Gastrocnemius medialis (tissue), 4 donors: ENCODE measurements around the gene ASF1B.

Experiments
- POLR2A ChIP-seq, 2 donors: fragments of 450-650 bp; IDR thresholded peaks; one replicate each; pipeline ENCODE4 v1.6.1; 2017; ENCODE audit warnings: antibody characterized with exemption in 2 of 2, mild to moderate bottlenecking in 2 of 2, moderate library complexity in 2 of 2
- TF ChIP-seq, protein P1 (sequence below), 5 experiments: fragments of 450-650 bp in 3 of 5; fragments of 200-600 bp in 2 of 5; sonication (generic) in 2 of 5; IDR thresholded peaks in 4 of 5; conservative IDR thresholded peaks in 1 of 5; 1 replicate in 4 of 5; 2 replicates in 1 of 5; pipeline ENCODE4 v1.5.1; 2016 to 2019; ENCODE audit warnings: antibody characterized with exemption in 5 of 5, mild to moderate bottlenecking in 3 of 5, moderate library complexity in 3 of 5

DNA sequence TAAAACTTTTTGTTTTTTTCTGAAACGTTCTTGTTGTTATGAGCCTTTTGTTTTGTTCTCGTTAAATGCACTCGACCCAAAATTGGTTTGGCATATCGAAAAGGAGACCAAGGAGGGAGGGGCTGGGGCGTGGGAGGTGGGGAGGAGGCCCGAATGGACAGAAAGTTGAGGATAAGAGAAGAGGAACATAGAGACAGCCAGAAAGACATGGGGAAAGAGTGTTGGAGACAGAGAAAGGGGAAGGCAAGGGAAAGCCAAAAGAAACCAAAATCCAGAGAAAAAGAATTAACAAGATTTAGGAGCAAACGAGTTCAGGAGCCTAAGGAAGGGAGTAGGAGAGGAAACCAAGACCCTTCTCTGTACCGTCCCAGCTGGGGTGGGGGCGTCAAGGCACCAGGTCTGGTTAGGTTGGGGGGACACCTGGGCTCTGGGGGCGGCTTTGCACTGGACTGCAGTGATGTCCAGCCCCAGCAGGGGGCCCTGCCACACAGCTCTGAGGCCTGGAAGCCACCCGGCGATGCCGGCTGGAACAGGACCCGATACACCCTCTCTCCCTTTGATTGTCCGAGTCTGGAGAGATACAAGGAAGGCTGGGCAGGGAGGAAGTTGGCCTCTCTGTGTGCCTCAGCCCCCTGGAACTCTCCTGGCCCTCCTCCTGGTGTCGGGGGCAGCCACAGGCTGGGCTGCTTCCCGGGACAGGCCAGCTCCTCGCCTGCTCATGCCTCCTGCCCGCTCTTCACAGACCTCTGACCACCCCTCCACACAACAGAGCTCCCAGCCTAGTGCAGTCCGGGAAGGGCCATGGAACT, 11.6 kb upstream of the ASF1B start:
- TF ChIP-seq, protein P1, sequence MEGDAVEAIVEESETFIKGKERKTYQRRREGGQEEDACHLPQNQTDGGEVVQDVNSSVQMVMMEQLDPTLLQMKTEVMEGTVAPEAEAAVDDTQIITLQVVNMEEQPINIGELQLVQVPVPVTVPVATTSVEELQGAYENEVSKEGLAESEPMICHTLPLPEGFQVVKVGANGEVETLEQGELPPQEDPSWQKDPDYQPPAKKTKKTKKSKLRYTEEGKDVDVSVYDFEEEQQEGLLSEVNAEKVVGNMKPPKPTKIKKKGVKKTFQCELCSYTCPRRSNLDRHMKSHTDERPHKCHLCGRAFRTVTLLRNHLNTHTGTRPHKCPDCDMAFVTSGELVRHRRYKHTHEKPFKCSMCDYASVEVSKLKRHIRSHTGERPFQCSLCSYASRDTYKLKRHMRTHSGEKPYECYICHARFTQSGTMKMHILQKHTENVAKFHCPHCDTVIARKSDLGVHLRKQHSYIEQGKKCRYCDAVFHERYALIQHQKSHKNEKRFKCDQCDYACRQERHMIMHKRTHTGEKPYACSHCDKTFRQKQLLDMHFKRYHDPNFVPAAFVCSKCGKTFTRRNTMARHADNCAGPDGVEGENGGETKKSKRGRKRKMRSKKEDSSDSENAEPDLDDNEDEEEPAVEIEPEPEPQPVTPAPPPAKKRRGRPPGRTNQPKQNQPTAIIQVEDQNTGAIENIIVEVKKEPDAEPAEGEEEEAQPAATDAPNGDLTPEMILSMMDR (IDR thresholded peaks at IDR 0.05 in 4 of 5, conservative IDR thresholded peaks at IDR 0.05 in 1 of 5), result peak; percentile 59 to 79 (median 71)
- no peak for TF ChIP-seq POLR2A (IDR thresholded peaks at IDR 0.05)
